ENCODE data around the gene GPALPP1. TPM values are rescaled to one million over a fixed set of nuclear protein-coding genes. Genes with fewer than 3 reads are reported as not detected.

Gene GPALPP1
- total RNA-seq, 3 donors from 2014 or later, result 22.7 to 36.0 (median 23.3) TPM

GRCh38 chr13:45073809-45074208 is 84.5 kb downstream of the GPALPP1 start:
- TF ChIP-seq POLR2A (IDR thresholded peaks at IDR 0.05) (no peak), POLR2AphosphoS5 (IDR thresholded peaks at IDR 0.05) (no peak), CTCF (IDR thresholded peaks at IDR 0.05) (no peak)
- H3K9me3 ChIP-seq, result no peaks in the 10 kb centered on the region
- H3K36me3 ChIP-seq, result no peaks in the 10 kb centered on the region
- H3K4me3 ChIP-seq, result no peak overlapping the region
- H3K27me3 ChIP-seq, result no peaks in the 10 kb centered on the region
- H3K4me1 ChIP-seq, result no peaks in the 10 kb centered on the region
- H3K27ac ChIP-seq, result no peak overlapping the region
- DNase-seq (ENCODE audit: low spot score in 2 of 2), result no peak
- intact Hi-C loops (cut with DNase I; ENCODE audit: low total_unique reads), result no loop called here

GRCh38 chr13:45074721-45075120 is 85.4 kb downstream of the GPALPP1 start:
- no peaks in the 10 kb centered on the region for H3K9me3 ChIP-seq
- H3K27me3 ChIP-seq, result no peaks in the 10 kb centered on the region
- intact Hi-C loops (cut with DNase I; ENCODE audit: low total_unique reads), result no loop called here
- H3K4me1 ChIP-seq, result no peaks in the 10 kb centered on the region
- H3K27ac ChIP-seq, result no peak overlapping the region
- TF ChIP-seq CTCF (IDR thresholded peaks at IDR 0.05), result no peak
- no peak for TF ChIP-seq POLR2A (IDR thresholded peaks at IDR 0.05)
- TF ChIP-seq POLR2AphosphoS5 (IDR thresholded peaks at IDR 0.05), result no peak
- DNase-seq (ENCODE audit: low spot score in 2 of 2), result no peak
- no peak overlapping the region for H3K4me3 ChIP-seq
- no peaks in the 10 kb centered on the region for H3K36me3 ChIP-seq

GRCh38 chr13:45078003-45078402 is 88.7 kb downstream of the GPALPP1 start:
- H3K9me3 ChIP-seq, result no peaks in the 10 kb centered on the region
- no peaks in the 10 kb centered on the region for H3K4me1 ChIP-seq
- TF ChIP-seq POLR2A (IDR thresholded peaks at IDR 0.05), result no peak
- TF ChIP-seq CTCF (IDR thresholded peaks at IDR 0.05), result no peak
- no peak for TF ChIP-seq POLR2AphosphoS5 (IDR thresholded peaks at IDR 0.05)
- DNase-seq (ENCODE audit: low spot score in 2 of 2), result no peak
- H3K36me3 ChIP-seq, result no peaks in the 10 kb centered on the region
- intact Hi-C loops (cut with DNase I; ENCODE audit: low total_unique reads), result no loop called here
- H3K27me3 ChIP-seq, result no peaks in the 10 kb centered on the region
- H3K27ac ChIP-seq, result no peak overlapping the region
- no peak overlapping the region for H3K4me3 ChIP-seq

Other genes with a start within 250 kb of the GPALPP1 start
- gene NUFIP1, start 67 bp upstream of the GPALPP1 start, total RNA-seq, result 1 to 10 TPM; 2.4 to 4.0 (median 3.3) TPM
- 10 to 100 TPM; 10.9 to 23.4 (median 20.6) TPM for gene GTF2F2, start 131.0 kb downstream of the GPALPP1 start, total RNA-seq
- gene KCTD4, start 211.5 kb downstream of the GPALPP1 start, total RNA-seq, result under 1 TPM in 1 of 3 donors, not detected in 2; 0.33 TPM

Data from breast epithelium (tissue), 4 donors.